HEK293 (cell line): ENCODE results near the gene CLMN.

Source experiments
- CTCF ChIP-seq: fragments of 450-650 bp; formaldehyde crosslinking; IDR thresholded peaks from 2 replicates; pipeline ENCODE4 v1.5.1; 2016; ENCODE audit warnings: missing biosample characterization, missing genetic modification characterization
- TSHZ1 ChIP-seq: fragments of 450-650 bp; formaldehyde crosslinking; IDR thresholded peaks from 2 replicates; pipeline ENCODE4 v1.5.1; 2016; ENCODE audit warnings: missing biosample characterization, missing genetic modification characterization, borderline replicate concordance
- ZBTB1 ChIP-seq: fragments of 450-650 bp; formaldehyde crosslinking; IDR thresholded peaks from 2 replicates; pipeline ENCODE4 v1.5.1; 2016; ENCODE audit warnings: missing biosample characterization, missing genetic modification characterization
- ZNF2 ChIP-seq: fragments of 450-650 bp; formaldehyde crosslinking; IDR thresholded peaks from 2 replicates; pipeline ENCODE4 v1.5.1; 2016; ENCODE audit warnings: missing biosample characterization, missing genetic modification characterization
- ZNF239 ChIP-seq: fragments of 450-650 bp; formaldehyde crosslinking; IDR thresholded peaks from 2 replicates; pipeline ENCODE4 v1.5.1; 2016; ENCODE audit warnings: missing biosample characterization, missing genetic modification characterization
- ZNF596 ChIP-seq: fragments of 450-650 bp; IDR thresholded peaks from 2 replicates; pipeline ENCODE4 v1.5.0; 2018; ENCODE audit warnings: missing biosample characterization, mild to moderate bottlenecking, missing genetic modification characterization, moderate library complexity
- ZNF707 ChIP-seq: fragments of 450-650 bp; formaldehyde crosslinking; IDR thresholded peaks from 2 replicates; pipeline ENCODE4 v1.5.1; 2016; ENCODE audit warnings: missing biosample characterization, missing genetic modification characterization
- ZNF747 ChIP-seq: fragments of 450-650 bp; formaldehyde crosslinking; IDR thresholded peaks from 2 replicates; pipeline ENCODE4 v1.5.1; 2016; ENCODE audit warnings: missing biosample characterization, missing genetic modification characterization
- TF ChIP-seq, protein P1 (sequence below): fragments of 450-650 bp; IDR thresholded peaks from 2 replicates; pipeline ENCODE4 v1.5.1; 2018; ENCODE audit warnings: missing biosample characterization, mild to moderate bottlenecking, missing genetic modification characterization
- TF ChIP-seq, protein P2 (sequence below): fragments of 450-650 bp; formaldehyde crosslinking; IDR thresholded peaks from 2 replicates; pipeline ENCODE4 v1.5.1; 2017; ENCODE audit warnings: missing biosample characterization, mild to moderate bottlenecking, missing genetic modification characterization, moderate library complexity

DNA sequence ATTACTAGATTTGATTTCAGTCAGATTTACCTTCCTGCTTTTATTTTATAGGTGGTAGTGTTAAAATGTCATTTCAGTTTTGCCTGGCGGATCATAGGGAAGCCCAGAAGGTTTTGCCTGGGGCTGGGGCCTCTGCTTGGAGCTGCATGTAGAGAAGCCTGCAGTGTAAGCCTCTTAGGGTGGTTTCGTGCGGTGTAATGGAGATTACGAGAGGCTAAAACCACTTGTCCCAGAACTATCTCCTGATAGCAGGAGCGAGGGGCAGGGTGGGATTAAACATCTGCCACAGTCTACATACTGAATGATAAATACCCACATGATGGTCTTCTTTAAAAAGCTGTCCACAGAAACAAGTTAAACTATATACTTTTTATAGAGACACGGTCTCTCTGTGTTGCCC, 127.4 kb downstream of the CLMN start:
- TF ChIP-seq, protein P1, sequence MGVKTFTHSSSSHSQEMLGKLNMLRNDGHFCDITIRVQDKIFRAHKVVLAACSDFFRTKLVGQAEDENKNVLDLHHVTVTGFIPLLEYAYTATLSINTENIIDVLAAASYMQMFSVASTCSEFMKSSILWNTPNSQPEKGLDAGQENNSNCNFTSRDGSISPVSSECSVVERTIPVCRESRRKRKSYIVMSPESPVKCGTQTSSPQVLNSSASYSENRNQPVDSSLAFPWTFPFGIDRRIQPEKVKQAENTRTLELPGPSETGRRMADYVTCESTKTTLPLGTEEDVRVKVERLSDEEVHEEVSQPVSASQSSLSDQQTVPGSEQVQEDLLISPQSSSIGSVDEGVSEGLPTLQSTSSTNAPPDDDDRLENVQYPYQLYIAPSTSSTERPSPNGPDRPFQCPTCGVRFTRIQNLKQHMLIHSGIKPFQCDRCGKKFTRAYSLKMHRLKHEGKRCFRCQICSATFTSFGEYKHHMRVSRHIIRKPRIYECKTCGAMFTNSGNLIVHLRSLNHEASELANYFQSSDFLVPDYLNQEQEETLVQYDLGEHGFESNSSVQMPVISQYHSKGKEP (tag by site-specific recombination): no peak
- TF ChIP-seq CTCF (tag by site-specific recombination) (no peak), ZNF707 (tag by site-specific recombination) (no peak), ZNF747 (tag by site-specific recombination) (no peak), ZBTB1 (tag by site-specific recombination) (no peak), ZNF596 (tag by site-specific recombination) (no peak), TSHZ1 (tag by site-specific recombination) (no peak), ZNF239 (tag by site-specific recombination) (no peak), ZNF2 (tag by site-specific recombination) (no peak)
- TF ChIP-seq, protein P2, sequence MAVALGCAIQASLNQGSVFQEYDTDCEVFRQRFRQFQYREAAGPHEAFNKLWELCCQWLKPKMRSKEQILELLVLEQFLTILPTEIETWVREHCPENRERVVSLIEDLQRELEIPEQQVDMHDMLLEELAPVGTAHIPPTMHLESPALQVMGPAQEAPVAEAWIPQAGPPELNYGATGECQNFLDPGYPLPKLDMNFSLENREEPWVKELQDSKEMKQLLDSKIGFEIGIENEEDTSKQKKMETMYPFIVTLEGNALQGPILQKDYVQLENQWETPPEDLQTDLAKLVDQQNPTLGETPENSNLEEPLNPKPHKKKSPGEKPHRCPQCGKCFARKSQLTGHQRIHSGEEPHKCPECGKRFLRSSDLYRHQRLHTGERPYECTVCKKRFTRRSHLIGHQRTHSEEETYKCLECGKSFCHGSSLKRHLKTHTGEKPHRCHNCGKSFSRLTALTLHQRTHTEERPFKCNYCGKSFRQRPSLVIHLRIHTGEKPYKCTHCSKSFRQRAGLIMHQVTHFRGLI (tag by site-specific recombination): no peak
